Activated CD4-positive, alpha-beta memory T cell treated with anti-CD3 and anti-CD28 coated beads, Interleukin-2, amount 10 ng/mL, durations not matched to agents 7 days and 5 days (primary cell): ENCODE results near the gene RHOBTB3. TPM values are rescaled to one million over a fixed set of nuclear protein-coding genes. Genes with fewer than 3 reads are reported as not detected.
A peak's percentile ranks its signal among the peaks of the same experiment; 100 is the strongest.

Experiments used
- CTCF ChIA-PET: fragments of 350-600 bp; sonication (Branson Sonifier 250); formaldehyde crosslinking; loops from one replicate; lab custom pipeline; 2021; ENCODE audit warnings: antibody characterized with exemption, inconsistent platforms; lab: Charles Lee
- POLR2A ChIA-PET: fragments of 350-600 bp; sonication (Branson Sonifier 250); formaldehyde crosslinking; loops from one replicate; lab custom pipeline; 2021; ENCODE audit warnings: antibody characterized with exemption; lab: Charles Lee
- DNase-seq: peaks from one replicate; pipeline ENCODE4 v3.0.0-alpha.2; 2020
- H3K27ac Mint-ChIP-seq: one replicate; pipeline ENCODE4 v1.8.0; 2021; ENCODE audit warnings: mild to moderate bottlenecking, mixed read lengths
- H3K27me3 Mint-ChIP-seq: one replicate; pipeline ENCODE4 v1.8.0; 2021; ENCODE audit warnings: mixed read lengths
- H3K36me3 Mint-ChIP-seq: one replicate; pipeline ENCODE4 v1.8.0; 2021; ENCODE audit warnings: low read depth, mixed read lengths
- H3K4me1 Mint-ChIP-seq: one replicate; pipeline ENCODE4 v1.8.0; 2021; ENCODE audit warnings: mixed read lengths
- H3K4me3 Mint-ChIP-seq: one replicate; pipeline ENCODE4 v1.8.0; 2021; ENCODE audit warnings: mild to moderate bottlenecking, mixed read lengths
- H3K9me3 Mint-ChIP-seq: one replicate; pipeline ENCODE4 v1.8.0; 2021; ENCODE audit warnings: mixed read lengths
- total RNA-seq, 2 experiments: library from RNA; stranded (reverse); gene quantifications; one replicate each; pipeline ENCODE4 v1.2.3, GENCODE V29; 2021

RHOBTB3 gene
- total RNA-seq, 2 experiments from 2014 or later: 0.15 TPM; not detected in 1

GRCh38 chr5:95746194-95746593, 15.1 kb downstream of the RHOBTB3 start:
- H3K4me3 Mint-ChIP-seq: no peak overlapping the region
- H3K36me3 Mint-ChIP-seq: no peaks in the 10 kb centered on the region
- ChIA-PET POLR2A (no interaction called here), CTCF (interaction anchor here (2.0 kb wide), 1 partner anchor 35 kb away, joined by 8 read pairs; no protein-coding TSS in a partner anchor)
- no peak for DNase-seq
- peaks cover 18% of the 10 kb centered on the region for H3K27me3 Mint-ChIP-seq
- H3K9me3 Mint-ChIP-seq: no peaks in the 10 kb centered on the region
- peaks cover 5% of the 10 kb centered on the region for H3K4me1 Mint-ChIP-seq
- H3K27ac Mint-ChIP-seq: no peak overlapping the region

GRCh38 chr5:95746722-95747679, 15.9 kb downstream of the RHOBTB3 start:
- ChIA-PET POLR2A (no interaction called here), CTCF (no interaction called here)
- H3K4me3 Mint-ChIP-seq: no peak overlapping the region
- H3K9me3 Mint-ChIP-seq: no peaks in the 10 kb centered on the region
- H3K4me1 Mint-ChIP-seq: peaks cover 5% of the 10 kb centered on the region
- no peak for DNase-seq
- H3K36me3 Mint-ChIP-seq: no peaks in the 10 kb centered on the region
- no peak overlapping the region for H3K27ac Mint-ChIP-seq
- peaks cover 18% of the 10 kb centered on the region for H3K27me3 Mint-ChIP-seq

GRCh38 chr5:95748133-95748532, 17.0 kb downstream of the RHOBTB3 start:
- Mint-ChIP-seq H3K36me3 (no peaks in the 10 kb centered on the region), H3K4me3 (no peak overlapping the region), H3K9me3 (no peaks in the 10 kb centered on the region), H3K4me1 (peaks cover 5% of the 10 kb centered on the region), H3K27me3 (peaks cover 17% of the 10 kb centered on the region), H3K27ac (no peak overlapping the region)
- no peak for DNase-seq
- ChIA-PET CTCF (interaction anchor here (1.0 kb wide), 1 partner anchor 33 kb away, joined by 3 read pairs; no protein-coding TSS in a partner anchor), POLR2A (no interaction called here)

- ChIA-PET POLR2A (no interaction called here), CTCF (no interaction called here)
- no peak overlapping the region for H3K4me3 Mint-ChIP-seq
- H3K4me1 Mint-ChIP-seq: peaks cover 3% of the 10 kb centered on the region
- H3K27ac Mint-ChIP-seq: no peak overlapping the region
- H3K36me3 Mint-ChIP-seq: no peaks in the 10 kb centered on the region
- peaks cover 15% of the 10 kb centered on the region for H3K27me3 Mint-ChIP-seq
- DNase-seq: no peak
- no peaks in the 10 kb centered on the region for H3K9me3 Mint-ChIP-seq
Observed at GRCh38 chr5:95754545-95754944, 23.4 kb downstream of the RHOBTB3 start.

- DNase-seq: no peak
- ChIA-PET CTCF (interaction anchor here (1.1 kb wide), 1 partner anchor 22 kb away, joined by 4 read pairs; no protein-coding TSS in a partner anchor), POLR2A (interaction anchor here (0.9 to 1.9 kb wide), 3 partner anchors 28 to 112 kb away, joined by 3 to 10 read pairs (median 3); partner anchors contain the start of gene RFESD)
- no peak overlapping the region for H3K4me3 Mint-ChIP-seq
- no peaks in the 10 kb centered on the region for H3K9me3 Mint-ChIP-seq
- no peaks in the 10 kb centered on the region for H3K36me3 Mint-ChIP-seq
- H3K27ac Mint-ChIP-seq: no peak overlapping the region
- peaks cover 32% of the 10 kb centered on the region for H3K4me1 Mint-ChIP-seq
- H3K27me3 Mint-ChIP-seq: peaks cover 14% of the 10 kb centered on the region
Observed at GRCh38 chr5:95759005-95759404, 27.9 kb downstream of the RHOBTB3 start.

GRCh38 chr5:95759634-95760033, 28.5 kb downstream of the RHOBTB3 start:
- no peaks in the 10 kb centered on the region for H3K36me3 Mint-ChIP-seq
- H3K4me1 Mint-ChIP-seq: peaks cover 32% of the 10 kb centered on the region
- CTCF ChIA-PET: interaction anchor here (0.6 to 1.1 kb wide), 4 partner anchors 22 to 1992 kb away, joined by 3 to 7 read pairs (median 4); partner anchors contain the start of gene RFESD
- no peak overlapping the region for H3K4me3 Mint-ChIP-seq
- POLR2A ChIA-PET: interaction anchor here (0.7 to 1.9 kb wide), 4 partner anchors 9 to 128 kb away, joined by 3 to 10 read pairs (median 3); partner anchors contain the start of gene RFESD
- no peaks in the 10 kb centered on the region for H3K9me3 Mint-ChIP-seq
- DNase-seq: no peak
- H3K27me3 Mint-ChIP-seq: peaks cover 18% of the 10 kb centered on the region
- no peak overlapping the region for H3K27ac Mint-ChIP-seq

- H3K36me3 Mint-ChIP-seq: no peaks in the 10 kb centered on the region
- ChIA-PET POLR2A (interaction anchor here (0.7 to 1.9 kb wide), 5 partner anchors 10 to 128 kb away, joined by 3 to 10 read pairs (median 3); partner anchors contain the start of gene RFESD), CTCF (interaction anchor here (0.6 to 1.1 kb wide), 4 partner anchors 21 to 1993 kb away, joined by 3 to 7 read pairs (median 4); partner anchors contain the start of gene RFESD)
- H3K27ac Mint-ChIP-seq: peak overlapping the region; percentile 84
- H3K4me3 Mint-ChIP-seq: peak overlapping the region; percentile 72
- H3K4me1 Mint-ChIP-seq: peaks cover 32% of the 10 kb centered on the region
- H3K27me3 Mint-ChIP-seq: peaks cover 16% of the 10 kb centered on the region
- DNase-seq: no peak
- H3K9me3 Mint-ChIP-seq: no peaks in the 10 kb centered on the region
Observed at GRCh38 chr5:95760273-95761191, 29.4 kb downstream of the RHOBTB3 start.

- DNase-seq: no peak
- H3K36me3 Mint-ChIP-seq: no peaks in the 10 kb centered on the region
- CTCF ChIA-PET: interaction anchor here (0.9 to 3.9 kb wide), 2 partner anchors 19 to 31 kb away, joined by 3 to 26 read pairs; partner anchors contain the start of gene RHOBTB3
- POLR2A ChIA-PET: interaction anchor here (0.8 to 1.5 kb wide), 3 partner anchors 9 to 208 kb away, joined by 3 to 5 read pairs (median 3); partner anchors contain the start of genes ARSK and SKIC3
- H3K27me3 Mint-ChIP-seq: peaks cover 10% of the 10 kb centered on the region
- H3K9me3 Mint-ChIP-seq: no peaks in the 10 kb centered on the region
- no peak overlapping the region for H3K4me3 Mint-ChIP-seq
- H3K4me1 Mint-ChIP-seq: peaks cover 32% of the 10 kb centered on the region
- no peak overlapping the region for H3K27ac Mint-ChIP-seq
Observed at GRCh38 chr5:95761771-95762651, 30.9 kb downstream of the RHOBTB3 start.

GRCh38 chr5:95762652-95763041, 31.5 kb downstream of the RHOBTB3 start:
- CTCF ChIA-PET: interaction anchor here (3.9 kb wide), 1 partner anchor 19 kb away, joined by 26 read pairs; no protein-coding TSS in a partner anchor
- H3K9me3 Mint-ChIP-seq: no peaks in the 10 kb centered on the region

GRCh38 chr5:95763941-95764340, 32.8 kb downstream of the RHOBTB3 start:
- Mint-ChIP-seq H3K36me3 (no peaks in the 10 kb centered on the region), H3K9me3 (no peaks in the 10 kb centered on the region), H3K4me1 (peaks cover 32% of the 10 kb centered on the region), H3K4me3 (no peak overlapping the region), H3K27me3 (peaks cover 6% of the 10 kb centered on the region), H3K27ac (no peak overlapping the region)
- POLR2A ChIA-PET: no interaction called here
- DNase-seq: no peak
- CTCF ChIA-PET: interaction anchor here (1.1 to 3.9 kb wide), 2 partner anchors 17 to 117 kb away, joined by 3 to 26 read pairs; partner anchors contain the start of gene RFESD

More at GRCh38 chr5:95762652-95763041, 31.5 kb downstream of the RHOBTB3 start:
- Mint-ChIP-seq H3K4me3 (no peak overlapping the region), H3K27ac (no peak overlapping the region), H3K4me1 (peaks cover 32% of the 10 kb centered on the region), H3K36me3 (no peaks in the 10 kb centered on the region), H3K27me3 (peaks cover 10% of the 10 kb centered on the region)
- DNase-seq: no peak
- POLR2A ChIA-PET: interaction anchor here (1.0 kb wide), 1 partner anchor 44 kb away, joined by 3 read pairs; no protein-coding TSS in a partner anchor

- peaks cover 14% of the 10 kb centered on the region for H3K27me3 Mint-ChIP-seq
- DNase-seq: no peak
- H3K4me3 Mint-ChIP-seq: no peak overlapping the region
- ChIA-PET POLR2A (interaction anchor here (0.7 kb wide), 1 partner anchor 80 kb away, joined by 3 read pairs; no protein-coding TSS in a partner anchor), CTCF (interaction anchor here (0.8 to 2.4 kb wide), 4 partner anchors 13 to 104 kb away, joined by 3 to 11 read pairs (median 6); no protein-coding TSS in a partner anchor)
- H3K36me3 Mint-ChIP-seq: no peaks in the 10 kb centered on the region
- H3K27ac Mint-ChIP-seq: no peak overlapping the region
- H3K4me1 Mint-ChIP-seq: peaks cover 2% of the 10 kb centered on the region
- no peaks in the 10 kb centered on the region for H3K9me3 Mint-ChIP-seq
Observed at GRCh38 chr5:95768731-95769130, 37.6 kb downstream of the RHOBTB3 start.
